HG03354 (cell line): ENCODE measurements around the gene RTKN.
"Not testable (repeated sequence)": the region's sequence is repeated elsewhere in the genome, so short reads cannot be mapped to it uniquely, and the experiment has no call there.

Source experiments
- ATAC-seq: cut with Tn5 transposase; IDR thresholded peaks from one replicate; pipeline ENCODE4 v1.9.1; 2021; ENCODE audit warnings: mild to moderate bottlenecking; ENCODE audit not compliant: unreplicated experiment, poor library complexity, severe bottlenecking

The RTKN gene

DNA sequence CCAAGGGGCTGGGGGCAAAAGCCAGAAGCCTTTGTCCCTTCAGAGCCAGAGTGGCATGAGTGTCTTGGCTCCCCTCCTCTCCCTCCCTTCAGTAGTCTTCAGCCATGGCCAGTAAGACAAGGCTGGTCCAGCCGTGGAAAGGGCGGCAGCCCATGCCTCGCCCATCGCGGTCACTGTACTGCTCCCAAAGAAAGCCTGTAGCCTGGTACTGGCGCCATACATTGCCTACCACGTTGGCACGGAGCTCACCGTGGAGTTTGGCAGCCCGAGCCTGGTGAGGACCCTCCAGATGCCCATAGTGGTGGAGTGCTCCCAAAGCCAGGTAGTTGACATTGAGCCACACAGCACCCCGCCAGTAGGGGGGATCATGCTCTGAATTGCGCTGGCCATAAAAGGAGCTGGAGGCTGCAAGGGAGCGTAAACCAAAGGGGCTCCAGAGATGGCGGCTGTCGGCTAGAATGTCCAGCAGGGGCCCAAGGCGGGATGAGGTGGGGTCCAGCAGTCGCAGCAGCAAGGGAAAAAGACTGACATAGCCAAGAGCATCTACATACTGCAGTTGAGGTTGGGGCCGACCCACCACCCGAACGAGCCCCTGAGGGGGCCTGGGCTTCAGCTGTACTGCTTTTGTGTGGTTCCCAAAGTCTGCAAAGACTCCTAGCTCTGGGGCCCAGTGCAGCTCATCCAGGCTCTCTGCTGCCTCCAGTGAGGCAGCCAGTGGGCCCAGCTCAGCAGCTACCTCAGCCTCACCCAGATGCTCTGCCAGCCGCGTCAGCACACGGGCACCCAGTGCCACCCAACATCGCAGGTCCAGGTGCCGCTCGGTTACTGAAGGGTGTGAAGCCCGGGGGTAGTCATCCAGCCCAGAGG is 19.7 kb upstream of the RTKN start:
- ATAC-seq, result no peak

GRCh38 chr2:74460187-74460586 is 18.4 kb upstream of the RTKN start:
- ATAC-seq, result not testable (repeated sequence)

DNA sequence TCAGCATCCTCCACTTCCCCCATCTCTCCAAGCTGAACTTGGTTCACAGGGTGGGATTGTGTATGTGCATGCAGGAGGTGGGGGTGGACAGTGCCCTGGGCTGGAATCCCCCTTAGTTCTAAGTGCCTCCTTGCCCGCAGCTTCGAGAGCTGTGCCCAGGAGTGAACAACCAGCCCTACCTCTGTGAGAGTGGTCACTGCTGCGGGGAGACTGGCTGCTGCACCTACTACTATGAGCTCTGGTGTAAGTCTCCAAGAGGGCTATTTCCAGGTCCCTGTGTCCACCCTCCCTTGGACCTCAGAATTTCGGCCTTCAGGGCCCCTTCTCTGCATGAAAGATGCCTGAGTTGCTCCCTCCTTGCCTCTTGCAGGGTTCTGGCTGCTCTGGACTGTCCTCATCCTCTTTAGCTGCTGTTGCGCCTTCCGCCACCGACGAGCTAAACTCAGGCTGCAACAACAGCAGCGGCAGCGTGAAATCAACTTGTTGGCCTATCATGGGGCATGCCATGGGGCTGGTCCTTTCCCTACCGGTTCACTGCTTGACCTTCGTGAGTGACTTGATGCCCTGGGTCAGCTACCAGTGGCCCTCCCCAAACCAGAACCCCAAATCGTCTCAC is 17.9 kb upstream of the RTKN start:
- not testable (repeated sequence) for ATAC-seq

DNA sequence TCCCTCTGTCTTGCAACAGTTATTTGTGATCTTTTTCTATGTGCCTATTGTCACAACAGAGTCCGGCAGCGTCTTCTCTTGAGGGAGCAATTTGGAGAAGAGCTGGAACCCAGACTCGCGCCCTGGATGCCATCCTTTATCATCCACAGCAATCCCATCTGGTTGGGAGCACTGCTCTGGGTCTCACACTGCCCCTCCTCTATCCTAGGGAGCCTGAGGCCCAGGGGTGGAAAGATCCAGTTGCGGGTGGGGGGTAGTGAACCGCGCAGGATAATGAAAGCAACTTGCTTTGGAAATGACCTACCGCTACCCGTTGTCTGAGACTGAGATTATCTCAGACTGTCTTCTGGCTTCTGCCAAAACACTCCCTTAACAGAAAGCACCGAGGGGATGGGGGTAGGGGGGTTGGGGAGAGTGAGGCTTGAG is 17.2 kb upstream of the RTKN start:
- ATAC-seq, result no peak

DNA sequence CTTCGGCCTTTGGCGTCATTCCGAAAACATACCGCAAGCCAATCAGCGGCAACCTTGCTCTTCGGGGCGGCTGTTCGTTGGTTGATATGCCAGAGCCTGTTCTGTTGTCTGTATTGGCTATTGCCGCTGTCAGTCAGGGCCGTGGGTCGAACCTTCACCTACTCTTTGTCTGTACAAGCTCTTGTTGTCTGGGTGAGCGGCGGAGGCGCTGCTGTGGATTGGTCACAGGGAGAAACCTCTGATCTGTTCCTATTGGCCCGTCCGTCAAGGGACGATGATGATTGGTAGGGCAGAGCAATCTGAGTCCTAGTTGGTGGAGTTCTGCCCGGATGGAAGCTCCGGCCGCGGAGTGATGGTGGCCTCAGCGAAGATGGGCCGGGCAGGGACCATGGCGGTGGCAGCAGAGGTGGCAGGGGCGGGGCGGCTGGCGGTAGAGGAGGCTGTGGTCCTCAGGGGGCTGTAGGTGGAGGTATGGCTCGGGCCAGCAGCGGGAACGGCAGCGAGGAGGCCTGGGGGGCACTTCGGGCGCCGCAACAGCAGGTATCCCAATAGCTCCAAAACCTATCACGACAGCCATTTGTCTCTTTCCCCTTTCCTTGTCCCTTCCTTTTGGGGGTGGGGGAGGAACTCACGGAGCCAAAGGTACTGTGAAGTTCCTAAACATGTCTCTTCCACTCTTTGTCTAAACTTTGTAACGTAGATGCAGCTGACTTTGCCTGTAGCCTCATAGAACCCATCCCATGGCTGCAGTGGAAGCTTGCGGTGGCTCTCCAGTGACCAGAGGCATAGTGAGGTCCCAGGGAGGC is 16.6 kb upstream of the RTKN start, which contains the start of gene WBP1:
Gene WBP1, plus strand, starts transcription at position 307 of the 806 bp plus-strand sequence. Its CDS starts 165 bp downstream, at position 472.
- ATAC-seq, result peak; percentile 85

DNA sequence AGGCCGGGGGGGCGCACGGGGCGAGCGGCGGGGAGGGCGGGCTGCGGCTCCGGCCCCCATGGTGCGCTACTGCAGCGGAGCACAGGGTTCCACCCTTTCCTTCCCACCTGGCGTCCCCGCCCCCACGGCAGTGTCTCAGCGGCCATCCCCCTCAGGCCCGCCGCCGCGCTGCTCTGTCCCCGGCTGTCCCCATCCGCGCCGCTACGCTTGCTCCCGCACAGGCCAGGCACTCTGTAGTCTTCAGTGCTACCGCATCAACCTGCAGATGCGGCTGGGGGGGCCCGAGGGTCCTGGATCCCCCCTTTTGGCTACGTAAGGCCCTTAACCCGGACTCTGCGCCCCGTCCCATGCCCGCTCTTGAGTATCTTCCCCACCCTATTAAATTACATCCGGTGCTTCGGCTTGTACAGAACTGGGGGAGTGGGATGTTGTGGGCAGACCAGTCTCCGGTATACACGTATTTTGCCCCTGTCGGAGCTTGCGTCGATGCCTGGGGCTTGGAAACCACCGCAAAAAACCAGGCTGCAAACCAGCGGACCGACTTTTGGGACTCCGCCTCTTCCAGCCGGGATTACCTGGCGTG is 15.9 kb upstream of the RTKN start:
- ATAC-seq, result peak; percentile 42

DNA sequence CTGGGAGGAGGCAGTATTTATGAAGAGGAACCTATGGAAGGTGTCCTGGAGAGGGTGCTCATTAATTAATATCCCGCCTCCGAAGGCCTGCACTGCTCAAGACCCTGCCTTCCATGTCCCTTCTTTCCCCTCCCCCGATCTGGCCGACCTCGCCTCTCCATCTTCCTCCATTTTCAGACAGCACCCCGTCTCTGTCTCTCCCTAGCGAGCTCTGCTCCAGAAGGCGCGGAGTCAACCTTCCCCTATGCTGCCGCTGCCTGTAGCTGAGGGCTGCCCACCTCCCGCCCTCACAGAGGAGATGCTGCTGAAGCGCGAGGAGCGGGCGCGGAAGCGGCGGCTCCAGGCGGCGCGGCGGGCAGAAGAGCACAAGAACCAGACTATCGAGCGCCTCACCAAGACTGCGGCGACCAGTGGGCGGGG is 15.4 kb upstream of the RTKN start:
- no peak for ATAC-seq

- peak; percentile 38 for ATAC-seq
These were observed 13.1 kb upstream of the RTKN start, which contains the start of gene INO80B for GRCh38 chr2:74454654-74455511. Gene INO80B (plus strand): TSS chr2:74455087. CDS start chr2:74455117, 30 bp downstream.

GRCh38 chr2:74450570-74451190 is 8.9 kb upstream of the RTKN start:
- ATAC-seq, result no peak

- no peak for ATAC-seq
These were observed 7.0 kb upstream of the RTKN start for GRCh38 chr2:74448771-74449170.

GRCh38 chr2:74447230-74447999 is 5.7 kb upstream of the RTKN start:
- no peak for ATAC-seq

DNA sequence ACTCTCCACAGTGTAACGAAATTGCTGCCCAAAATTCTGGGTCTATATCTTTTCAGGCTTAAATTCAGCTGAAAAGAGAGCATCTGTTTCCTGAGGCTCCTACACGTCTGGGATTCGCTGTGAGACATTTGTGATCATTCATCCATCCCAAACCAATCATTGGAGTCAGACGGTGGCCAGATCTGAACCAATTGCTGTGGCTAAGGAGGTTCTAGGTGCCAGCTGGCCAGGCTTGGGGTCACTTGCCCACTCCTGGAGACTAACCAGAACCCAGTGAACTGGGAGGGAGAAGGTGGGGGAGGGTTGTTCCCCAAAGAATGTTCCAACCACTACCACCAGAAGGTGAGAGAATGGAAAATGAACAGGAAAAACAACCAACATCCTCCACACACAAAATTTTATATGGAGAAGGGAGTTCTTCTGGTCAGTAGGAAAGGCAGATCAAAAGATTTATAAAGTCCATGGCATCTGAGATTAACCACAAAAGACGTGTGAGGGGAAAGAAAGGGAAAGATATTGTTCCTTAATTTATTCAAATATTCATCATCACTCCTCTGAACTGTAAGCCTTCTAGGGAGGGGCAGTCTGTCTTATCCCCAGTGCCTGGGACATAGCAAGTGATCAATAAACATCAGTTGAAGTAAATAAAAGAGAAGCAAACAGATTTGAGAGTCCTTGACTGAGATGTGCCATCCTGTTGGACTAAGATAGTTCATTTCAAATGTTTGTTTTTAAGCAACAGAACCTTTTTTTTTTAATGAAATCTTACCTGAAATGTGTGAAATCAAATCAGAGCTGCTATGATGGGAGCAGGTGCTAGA is 3.0 kb upstream of the RTKN start:
- no peak for ATAC-seq

- ATAC-seq, result not testable (repeated sequence)
These were observed 953 bp upstream of the RTKN start for GRCh38 chr2:74442483-74443297.

GRCh38 chr2:74441170-74441689 is 507 bp downstream of the RTKN start:
- no peak for ATAC-seq

GRCh38 chr2:74440378-74441169 is 1.2 kb downstream of the RTKN start:
- peak; percentile 89 for ATAC-seq
